ENCODE data around the gene TNFRSF21. TPM values are rescaled to one million over a fixed set of nuclear protein-coding genes. Genes with fewer than 3 reads are reported as not detected.
A peak's percentile ranks its signal among the peaks of the same experiment; 100 is the strongest.
"Not testable (repeated sequence)": the region's sequence is repeated elsewhere in the genome, so short reads cannot be mapped to it uniquely, and the experiment has no call there.

TNFRSF21 gene
- total RNA-seq, 4 donors from 2014 or later = 14.3 to 63.8 (median 27.9) TPM

DNA sequence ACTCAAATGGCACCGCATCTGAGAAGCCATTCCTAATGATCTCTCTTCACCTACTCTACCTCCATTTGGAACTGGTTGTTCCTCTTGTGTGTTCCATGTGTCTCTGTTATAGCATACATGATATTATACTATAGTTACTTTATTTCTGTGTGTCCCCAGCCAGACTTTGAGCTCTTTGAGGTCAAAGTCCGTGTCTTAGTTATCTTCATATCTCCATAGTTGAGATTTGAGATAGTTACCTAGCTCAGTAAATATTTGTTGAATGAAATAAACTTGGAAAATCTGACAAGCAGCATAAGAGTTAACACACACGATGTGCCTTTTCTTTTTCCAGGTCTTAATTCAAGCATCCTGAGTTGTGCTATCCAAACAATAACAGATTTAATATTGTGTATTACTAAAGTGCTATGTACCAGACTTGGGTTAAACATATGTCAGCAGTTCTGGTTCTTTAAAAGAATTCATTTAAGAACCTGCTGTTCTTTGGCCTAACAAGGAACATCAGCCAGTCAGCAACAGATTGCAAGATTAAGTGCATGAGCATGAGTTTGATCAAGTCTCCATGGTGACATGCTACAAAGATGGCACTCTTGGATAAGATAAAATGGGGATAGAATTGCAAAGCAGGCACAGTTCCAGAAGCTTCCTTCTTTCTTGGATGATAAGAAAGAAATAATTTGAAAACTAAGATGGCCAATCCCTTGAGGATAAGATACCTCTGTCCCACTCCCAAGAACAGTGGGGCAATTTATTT, 8.7 kb upstream of the TNFRSF21 start:
- no peak for TF ChIP-seq CTCF (IDR thresholded peaks at IDR 0.05)
- TF ChIP-seq POLR2A (IDR thresholded peaks at IDR 0.05) = no peak
- TF ChIP-seq POLR2AphosphoS5 (IDR thresholded peaks at IDR 0.05) = no peak
- no peak for TF ChIP-seq EP300 (IDR thresholded peaks at IDR 0.05)

DNA sequence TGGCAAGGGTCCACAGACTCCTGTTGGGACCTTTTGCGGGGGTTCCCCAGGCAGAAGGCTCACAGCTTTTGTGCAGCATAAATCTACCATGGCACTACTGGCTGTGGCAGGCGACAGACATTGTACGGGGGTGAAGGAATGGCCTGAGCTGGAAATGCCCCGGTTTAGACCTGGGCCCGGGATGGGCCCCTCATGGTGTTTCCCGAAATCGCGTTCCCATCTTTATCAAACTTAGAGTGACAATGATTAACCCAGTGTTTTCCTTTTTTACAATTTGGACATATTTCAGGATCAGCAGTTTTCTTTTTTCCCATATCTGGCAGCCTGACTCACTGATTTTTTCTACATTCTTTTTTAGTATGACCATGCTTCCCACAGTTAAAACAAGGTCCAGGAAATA, 5.5 kb upstream of the TNFRSF21 start:
- H3K9me3 ChIP-seq, H3K4me3 ChIP-seq, H3K36me3 ChIP-seq, ATAC-seq, H3K27ac ChIP-seq, H3K27me3 ChIP-seq, H3K4me1 ChIP-seq: not testable (repeated sequence)
- 82 to 94% methylated on average over 3 to 8 of the region's 8 CpGs for WGBS, 2 donors (ENCODE audit: low coverage in 1 of 2)

More for the DNA sequence above, 8.7 kb upstream of the TNFRSF21 start:
- Histone ChIP-seq H3K4me1 (no peaks in the 10 kb centered on the region), H3K4me3 (no peak overlapping the region), H3K36me3 (no peaks in the 10 kb centered on the region), H3K9me3 (no peaks in the 10 kb centered on the region), H3K27ac (no peak overlapping the region), H3K27me3 (no peaks in the 10 kb centered on the region)
- 82 to 83% methylated on average over 3 of the region's 3 CpGs for WGBS, 2 donors (ENCODE audit: low coverage in 1 of 2)
- ATAC-seq = no peak

- 0 to 5% methylated on average over 5 to 7 of the region's 7 CpGs for WGBS, 2 donors (ENCODE audit: low coverage in 1 of 2)
- peak overlapping the region in 3 of 4 donors; percentile 81 to 90 (median 88) for H3K27ac ChIP-seq
Observed at GRCh38 chr6:47310131-47310480, 401 bp upstream of the TNFRSF21 start.

GRCh38 chr6:47308552-47309290, 984 bp downstream of the TNFRSF21 start:
- Histone ChIP-seq H3K4me1 (peaks cover 0 to 53% (median 0%) of the 10 kb centered on the region in 3 donors), H3K4me3 (peak overlapping the region; percentile 90 to 91), H3K9me3 (no peaks in the 10 kb centered on the region), H3K36me3 (no peaks in the 10 kb centered on the region), H3K27ac (peak overlapping the region; percentile 30 to 90 (median 84)), H3K27me3 (no peaks in the 10 kb centered on the region)
- TF ChIP-seq CTCF (IDR thresholded peaks at IDR 0.05) (no peak), EP300 (IDR thresholded peaks at IDR 0.05) (no peak), POLR2A (IDR thresholded peaks at IDR 0.05) (no peak)
- peak; percentile 26 for ATAC-seq
- WGBS, 2 donors (ENCODE audit: low coverage in 1 of 2) = 3 to 7% methylated on average over 5 to 6 of the region's 48 CpGs

More at GRCh38 chr6:47310131-47310480, 401 bp upstream of the TNFRSF21 start:
- Histone ChIP-seq H3K36me3 (no peaks in the 10 kb centered on the region), H3K4me3 (peak overlapping the region in 1 of 2 donors; percentile 90), H3K27me3 (no peaks in the 10 kb centered on the region), H3K4me1 (peaks cover 0 to 39% (median 0%) of the 10 kb centered on the region in 3 donors), H3K9me3 (no peaks in the 10 kb centered on the region)
- TF ChIP-seq CTCF (IDR thresholded peaks at IDR 0.05) (no peak), EP300 (IDR thresholded peaks at IDR 0.05) (no peak), POLR2AphosphoS5 (IDR thresholded peaks at IDR 0.05) (no peak), POLR2A (IDR thresholded peaks at IDR 0.05) (no peak)
- no peak for ATAC-seq

DNA sequence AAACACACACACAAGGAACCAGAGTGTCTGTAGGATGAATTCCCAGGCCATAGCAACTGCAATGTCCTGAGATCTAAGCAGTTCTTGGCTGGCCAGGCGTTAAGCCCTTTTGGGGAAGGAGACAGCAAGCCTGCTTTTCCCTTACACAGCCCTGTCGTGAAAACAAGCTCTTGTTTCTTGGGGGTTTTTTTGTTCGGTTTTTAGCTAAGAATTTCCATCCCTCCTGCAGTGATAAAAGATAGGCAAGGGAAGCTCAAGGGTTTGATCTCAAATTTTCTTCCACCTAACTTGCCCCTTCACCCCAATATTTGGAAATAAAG, 1.5 kb downstream of the TNFRSF21 start:
- peak overlapping the region; percentile 90 to 91 for H3K4me3 ChIP-seq
- no peak for TF ChIP-seq CTCF (IDR thresholded peaks at IDR 0.05)
- no peak for TF ChIP-seq EP300 (IDR thresholded peaks at IDR 0.05)
- ATAC-seq = no peak
- peaks cover 0 to 58% (median 0%) of the 10 kb centered on the region in 3 donors for H3K4me1 ChIP-seq
- 9 to 30% methylated on average over 3 of the region's 3 CpGs for WGBS, 2 donors (ENCODE audit: low coverage in 1 of 2)
- peak overlapping the region in 3 of 4 donors; percentile 27 to 90 (median 88) for H3K27ac ChIP-seq
- H3K9me3 ChIP-seq = no peaks in the 10 kb centered on the region
- H3K27me3 ChIP-seq = no peaks in the 10 kb centered on the region
- no peaks in the 10 kb centered on the region for H3K36me3 ChIP-seq
